NCI-H2171 treated with DMSO at 0.1 percent for 48 hours (cell line): ENCODE results near the gene KCNC1.
A peak's percentile ranks its signal among the peaks of the same experiment; 100 is the strongest.

Experiments used
- DNase-seq: peaks from one replicate; lab custom pipeline; 2025; lab: John Stamatoyannopoulos, UW

Gene KCNC1

DNA sequence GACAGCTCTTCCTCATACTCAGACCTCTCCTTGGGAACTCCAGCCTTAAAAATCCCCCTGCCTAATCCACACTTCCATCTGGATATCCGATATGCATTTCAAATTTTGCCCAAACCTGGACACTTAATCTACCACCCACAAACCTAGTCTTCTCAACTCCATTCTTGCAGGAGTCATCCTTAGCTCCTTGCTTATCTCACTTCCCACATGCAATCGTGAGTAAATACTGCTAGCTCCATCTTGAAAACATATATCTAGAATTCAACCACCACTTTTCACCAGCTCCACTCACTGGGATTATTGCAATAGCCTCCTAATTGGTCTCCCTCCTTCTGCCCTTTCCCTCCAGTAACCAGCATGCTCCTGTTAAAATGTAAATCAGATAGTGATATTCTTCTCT is 17.8 kb upstream of the KCNC1 start:
- no peak for DNase-seq

GRCh38 chr11:17718015-17718414 is 16.6 kb upstream of the KCNC1 start:
- no peak for DNase-seq

DNA sequence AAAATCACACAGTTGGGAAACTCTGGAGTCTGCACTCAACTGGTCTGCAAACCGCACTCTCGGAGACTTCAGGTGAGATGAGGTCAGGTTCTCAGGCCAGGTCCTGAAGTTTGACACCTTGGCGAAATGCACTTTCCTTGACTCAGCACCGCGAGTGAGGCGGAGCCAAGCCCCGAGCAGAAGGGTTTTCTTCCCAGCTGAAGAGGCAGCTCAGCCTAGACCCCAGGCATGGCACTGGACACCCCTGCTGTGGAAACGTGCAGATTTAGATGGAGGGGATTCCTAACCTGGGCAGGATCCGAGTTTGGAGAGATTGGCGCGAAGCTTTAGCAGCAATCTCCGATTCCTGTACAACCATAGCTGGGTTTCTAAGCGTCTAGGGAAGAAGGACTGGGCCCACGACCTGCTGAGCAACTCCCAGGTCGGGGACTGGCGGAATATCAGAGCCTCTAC is 16.0 kb upstream of the KCNC1 start:
- DNase-seq: no peak

GRCh38 chr11:17719028-17719937 is 15.3 kb upstream of the KCNC1 start, which contains the start of gene MYOD1:
Gene MYOD1 (plus strand): TSS chr11:17719571. CDS start chr11:17719783, 212 bp downstream.
- no peak for DNase-seq

DNA sequence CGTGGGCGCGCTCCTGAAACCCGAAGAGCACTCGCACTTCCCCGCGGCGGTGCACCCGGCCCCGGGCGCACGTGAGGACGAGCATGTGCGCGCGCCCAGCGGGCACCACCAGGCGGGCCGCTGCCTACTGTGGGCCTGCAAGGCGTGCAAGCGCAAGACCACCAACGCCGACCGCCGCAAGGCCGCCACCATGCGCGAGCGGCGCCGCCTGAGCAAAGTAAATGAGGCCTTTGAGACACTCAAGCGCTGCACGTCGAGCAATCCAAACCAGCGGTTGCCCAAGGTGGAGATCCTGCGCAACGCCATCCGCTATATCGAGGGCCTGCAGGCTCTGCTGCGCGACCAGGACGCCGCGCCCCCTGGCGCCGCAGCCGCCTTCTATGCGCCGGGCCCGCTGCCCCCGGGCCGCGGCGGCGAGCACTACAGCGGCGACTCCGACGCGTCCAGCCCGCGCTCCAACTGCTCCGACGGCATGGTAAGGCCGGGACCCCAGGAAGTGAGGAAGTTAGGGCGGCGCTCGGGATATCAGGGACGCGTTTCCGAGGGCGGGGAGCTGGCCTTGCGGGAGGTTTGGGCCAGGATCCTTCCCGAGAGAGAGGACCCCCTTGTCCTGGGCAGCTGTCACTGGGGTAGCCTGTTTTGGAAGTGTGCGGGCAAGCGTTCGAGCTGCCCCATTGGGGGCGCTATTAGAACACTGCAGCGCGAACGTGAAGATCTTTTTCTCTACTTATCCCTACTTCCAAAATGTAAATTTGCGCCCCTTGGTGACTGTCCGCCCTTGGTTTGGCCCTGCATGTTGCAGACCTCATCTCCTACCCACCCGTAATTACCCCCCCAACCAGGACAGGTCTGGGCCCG is 14.4 kb upstream of the KCNC1 start:
- DNase-seq: no peak

DNA sequence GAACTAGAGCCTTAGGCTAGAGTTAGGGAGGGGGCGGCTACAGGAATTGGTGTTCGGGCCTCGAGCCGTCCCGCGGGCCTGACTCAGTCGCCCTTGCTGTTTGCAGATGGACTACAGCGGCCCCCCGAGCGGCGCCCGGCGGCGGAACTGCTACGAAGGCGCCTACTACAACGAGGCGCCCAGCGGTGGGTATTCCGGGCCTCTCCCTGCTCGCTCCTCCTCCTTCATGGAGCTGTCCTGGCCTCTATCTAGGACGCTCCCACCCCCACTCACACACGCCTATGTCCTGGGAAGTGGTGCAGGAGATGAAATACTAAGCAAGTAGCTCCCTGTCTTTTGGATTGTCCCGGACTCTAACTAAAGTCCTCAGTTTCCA is 13.8 kb upstream of the KCNC1 start:
- DNase-seq: no peak

- no peak for DNase-seq
These were observed 13.2 kb upstream of the KCNC1 start for GRCh38 chr11:17721242-17721999.

- no peak for DNase-seq
These were observed 12.5 kb upstream of the KCNC1 start for GRCh38 chr11:17722000-17722643.

- no peak for DNase-seq
These were observed 10.3 kb upstream of the KCNC1 start for GRCh38 chr11:17724020-17724908.

GRCh38 chr11:17725174-17725573 is 9.4 kb upstream of the KCNC1 start:
- no peak for DNase-seq

- no peak for DNase-seq
These were observed 4.4 kb upstream of the KCNC1 start for GRCh38 chr11:17730137-17730536.

DNA sequence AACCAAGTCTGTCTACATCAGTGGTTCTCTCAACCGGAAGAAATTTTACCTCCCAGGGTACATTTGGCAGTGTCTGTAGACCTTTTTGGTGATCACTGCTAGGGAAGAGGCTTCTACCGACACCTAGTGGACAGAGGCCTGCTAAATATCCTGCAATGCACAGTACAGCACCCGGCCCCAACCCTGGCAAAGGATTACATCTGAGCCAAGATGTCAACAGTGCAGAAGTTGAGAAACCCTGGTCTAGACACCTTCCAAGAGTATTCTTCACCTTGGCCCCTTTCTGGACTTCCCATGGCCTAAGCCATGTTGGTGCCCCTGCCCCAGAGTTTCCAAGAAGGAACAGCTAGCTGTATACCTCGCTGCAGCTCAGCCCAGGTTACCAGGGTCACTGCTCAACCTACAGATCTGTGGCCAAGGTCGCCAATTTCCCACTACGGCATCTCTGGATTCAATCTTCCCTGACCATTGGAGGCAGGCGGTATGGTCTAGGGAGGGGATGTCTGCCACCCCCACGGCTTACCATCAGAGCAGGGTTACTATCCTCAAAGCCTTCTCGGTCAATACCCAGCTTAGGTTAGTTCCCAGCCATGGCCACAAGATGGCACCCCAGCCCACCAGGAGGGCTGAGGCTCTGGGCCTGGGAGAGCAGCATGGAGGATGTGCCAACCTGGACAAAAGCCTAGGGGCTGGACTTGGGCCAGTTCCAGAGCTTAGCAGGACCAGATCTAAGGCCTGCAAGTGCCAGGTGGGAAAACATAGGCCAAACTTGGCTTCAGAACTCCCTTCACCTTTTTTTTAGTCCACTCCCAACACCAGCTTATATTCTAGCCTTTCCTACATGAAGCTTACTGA is 3.7 kb upstream of the KCNC1 start:
- DNase-seq: peak; percentile 53

DNA sequence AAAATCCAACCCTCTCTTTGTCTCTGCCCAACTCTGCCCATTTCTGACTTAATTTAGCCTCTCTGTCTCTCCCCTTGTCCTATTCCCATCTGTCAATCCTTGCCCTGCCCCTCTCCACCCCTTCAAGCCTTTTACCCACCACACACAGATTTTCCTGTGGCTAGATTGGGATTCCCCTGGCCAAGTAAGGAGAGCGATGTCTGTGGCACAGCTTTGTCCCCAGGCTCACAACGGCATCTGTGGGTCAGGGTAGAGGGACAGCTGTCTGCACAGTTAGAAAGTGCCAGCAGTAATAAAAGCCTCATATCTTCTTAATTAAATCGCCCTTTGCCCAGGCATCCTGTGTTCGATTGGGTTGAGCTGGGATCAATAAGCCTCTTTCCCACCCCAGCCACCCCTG is 1.3 kb upstream of the KCNC1 start:
- DNase-seq: no peak

DNA sequence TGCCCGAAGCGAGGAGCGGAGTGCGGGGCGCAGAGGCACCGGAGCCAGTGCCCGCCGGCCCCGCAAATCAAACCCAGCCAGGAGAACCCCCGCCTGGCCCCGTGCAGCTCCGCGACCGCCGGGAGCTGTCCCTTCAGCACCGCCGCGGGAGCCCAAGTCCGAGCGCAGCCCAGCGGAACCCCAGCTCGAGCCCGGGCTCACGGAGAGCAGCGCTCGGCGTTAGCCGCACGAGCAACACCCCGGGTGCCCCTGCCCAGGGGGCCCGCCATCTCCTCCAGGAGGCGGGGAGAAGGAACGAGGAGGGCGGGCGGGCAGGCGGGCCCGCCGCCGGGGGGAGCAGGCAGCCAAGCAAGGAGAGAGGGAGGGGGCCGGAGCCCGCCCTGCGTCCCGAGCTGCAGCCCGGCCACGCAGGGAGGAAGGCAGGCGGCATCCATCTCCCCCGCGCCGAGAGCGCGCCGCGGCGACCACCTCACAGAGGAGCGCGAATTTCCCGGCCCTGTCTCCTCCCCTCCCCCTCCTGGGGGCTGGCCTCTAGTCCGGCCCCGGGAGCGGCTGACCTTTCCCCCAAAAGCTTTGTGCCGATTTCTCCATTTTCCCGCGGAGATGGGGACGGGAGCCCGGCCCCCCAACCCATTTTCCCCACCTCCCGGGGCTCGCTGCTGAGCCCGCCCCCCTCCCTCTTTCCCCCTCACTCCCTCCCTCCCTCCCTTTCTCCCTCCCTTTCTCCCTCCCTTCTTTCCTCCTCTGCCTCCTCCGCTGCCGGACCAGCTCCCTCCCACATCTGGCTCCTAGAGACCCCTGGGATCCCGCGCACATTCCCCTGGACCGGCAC is 621 bp downstream of the KCNC1 start:
- peak; percentile 14 for DNase-seq

- no peak for DNase-seq
These were observed 1.4 kb downstream of the KCNC1 start for GRCh38 chr11:17735818-17736578.

GRCh38 chr11:17736579-17736893 is 2.0 kb downstream of the KCNC1 start:
- no peak for DNase-seq

- DNase-seq: no peak
These were observed 2.6 kb downstream of the KCNC1 start for GRCh38 chr11:17736930-17737817.
